Spinal cord (tissue), 10 donors: ENCODE measurements around the gene PDZRN3. TPM values are rescaled to one million over a fixed set of nuclear protein-coding genes. Genes with fewer than 3 reads are reported as not detected.
A peak's percentile ranks its signal among the peaks of the same experiment; 100 is the strongest.

Experiments
- DNase-seq, 6 donors: peaks; one replicate each; pipeline versions ENCODE4 v3.0.0 to v3.0.0-alpha.2; 2013 to 2015; ENCODE audit warnings: low spot score in 6 of 6, low read depth in 4 of 6
- H3K27ac ChIP-seq: one replicate; pipeline ENCODE4 v1.5.1; 2013; ENCODE audit warnings: low read depth, low read length, control low read depth
- H3K27me3 ChIP-seq: one replicate; pipeline ENCODE4 v1.6.1; 2013; ENCODE audit warnings: low read length; ENCODE audit not compliant: control insufficient read depth, insufficient read depth
- H3K36me3 ChIP-seq: one replicate; pipeline ENCODE4 v1.6.1; 2013; ENCODE audit warnings: low read length; ENCODE audit not compliant: control insufficient read depth, insufficient read depth
- H3K4me1 ChIP-seq: one replicate; pipeline ENCODE4 v1.6.1; 2013; ENCODE audit warnings: low read length; ENCODE audit not compliant: control insufficient read depth, insufficient read depth
- H3K4me3 ChIP-seq: one replicate; pipeline ENCODE4 v1.5.1; 2013; ENCODE audit warnings: low read depth, low read length, control low read depth
- H3K9me3 ChIP-seq: one replicate; pipeline ENCODE4 v1.6.1; 2013; ENCODE audit warnings: low read length; ENCODE audit not compliant: control insufficient read depth, insufficient read depth
- WGBS: methylation state at CpG from one replicate; pipeline ENCODE4 v1.1.5; 2013; ENCODE audit warnings: missing lambda C conversion rate; ENCODE audit not compliant: insufficient coverage; 5-methylcytosine and 5-hydroxymethylcytosine counted together
- polyA plus RNA-seq, 2 donors: library from polyadenylated mRNA; unstranded; fragments of 120-200 nt; gene quantifications; one replicate each; pipeline ENCODE4 v1.2.1, GENCODE V29; 2013; ENCODE audit not compliant: insufficient read length in 2 of 2
- total RNA-seq, 2 donors: library from RNA; depleted of rRNA in 1 of 2; stranded (reverse); fragments of 120-200 nt in 1 of 2; fragments of >200 nt in 1 of 2; gene quantifications; one replicate each; pipeline versions ENCODE4 v1.2.3 to v1.2.4, GENCODE V29; 2013 to 2014
- donor health status: healthy.

The PDZRN3 gene
- total and polyA plus RNA-seq, 4 donors, result 21.8 to 83.6 (median 30.2) TPM

GRCh38 chr3:73523661-73524060 is 101.1 kb downstream of the PDZRN3 start:
- H3K27me3 ChIP-seq, result no peaks in the 10 kb centered on the region
- H3K4me3 ChIP-seq, result no peak overlapping the region
- H3K36me3 ChIP-seq, result no peaks in the 10 kb centered on the region
- peaks cover 2% of the 10 kb centered on the region for H3K9me3 ChIP-seq
- DNase-seq, result peak in 2 of 6 donors; percentile 59 to 81
- H3K27ac ChIP-seq, result peak overlapping the region; percentile 29
- 64% methylated on average over 2 of the region's 2 CpGs for WGBS
- H3K4me1 ChIP-seq, result peaks cover 19% of the 10 kb centered on the region

- DNase-seq, result no peak
- Histone ChIP-seq H3K27me3 (no peaks in the 10 kb centered on the region), H3K27ac (peak overlapping the region; percentile 72), H3K4me3 (no peak overlapping the region), H3K36me3 (no peaks in the 10 kb centered on the region), H3K9me3 (peaks cover 2% of the 10 kb centered on the region), H3K4me1 (peaks cover 17% of the 10 kb centered on the region)
- WGBS, result 60% methylated on average over 1 of the region's 7 CpGs
These were observed 102.9 kb downstream of the PDZRN3 start for GRCh38 chr3:73521734-73522336.

GRCh38 chr3:73520931-73521461 is 103.7 kb downstream of the PDZRN3 start:
- WGBS, result 28% methylated on average over 13 of the region's 13 CpGs
- peak in 3 of 6 donors; percentile 60 to 93 (median 87) for DNase-seq

GRCh38 chr3:73516631-73517030 is 108.1 kb downstream of the PDZRN3 start:
- peaks cover 20% of the 10 kb centered on the region for H3K4me1 ChIP-seq
- H3K36me3 ChIP-seq, result no peaks in the 10 kb centered on the region
- no peak overlapping the region for H3K27ac ChIP-seq
- no peaks in the 10 kb centered on the region for H3K9me3 ChIP-seq
- WGBS, result 82% methylated on average over 4 of the region's 5 CpGs
- no peak for DNase-seq
- H3K4me3 ChIP-seq, result no peak overlapping the region
- no peaks in the 10 kb centered on the region for H3K27me3 ChIP-seq

More at GRCh38 chr3:73520931-73521461, 103.7 kb downstream of the PDZRN3 start:
- H3K27ac ChIP-seq, result peak overlapping the region; percentile 72
- no peak overlapping the region for H3K4me3 ChIP-seq
- peaks cover 2% of the 10 kb centered on the region for H3K9me3 ChIP-seq
- no peaks in the 10 kb centered on the region for H3K27me3 ChIP-seq
- no peaks in the 10 kb centered on the region for H3K36me3 ChIP-seq
- peaks cover 17% of the 10 kb centered on the region for H3K4me1 ChIP-seq

- Histone ChIP-seq H3K36me3 (no peaks in the 10 kb centered on the region), H3K4me1 (peaks cover 17% of the 10 kb centered on the region), H3K27me3 (no peaks in the 10 kb centered on the region), H3K4me3 (no peak overlapping the region), H3K9me3 (no peaks in the 10 kb centered on the region), H3K27ac (no peak overlapping the region)
- WGBS, result 66% methylated on average over 5 of the region's 5 CpGs
- DNase-seq, result peak in 1 of 6 donors; percentile 48
These were observed 111.5 kb downstream of the PDZRN3 start for GRCh38 chr3:73513260-73513659.

- Histone ChIP-seq H3K4me3 (no peak overlapping the region), H3K4me1 (peaks cover 17% of the 10 kb centered on the region)
These were observed 112.9 kb downstream of the PDZRN3 start for GRCh38 chr3:73511571-73512525.

GRCh38 chr3:73510784-73511183 is 114.0 kb downstream of the PDZRN3 start:
- Histone ChIP-seq H3K36me3 (no peaks in the 10 kb centered on the region), H3K4me3 (no peak overlapping the region), H3K27me3 (no peaks in the 10 kb centered on the region), H3K9me3 (no peaks in the 10 kb centered on the region), H3K27ac (peak overlapping the region; percentile 51), H3K4me1 (peaks cover 17% of the 10 kb centered on the region)
- no peak for DNase-seq
- WGBS, result no CpG with 5 or more reads among the region's 3 CpGs

More at GRCh38 chr3:73511571-73512525, 112.9 kb downstream of the PDZRN3 start:
- H3K27me3 ChIP-seq, result no peaks in the 10 kb centered on the region
- peak overlapping the region; percentile 51 for H3K27ac ChIP-seq
- peak in 2 of 6 donors; percentile 78 to 90 for DNase-seq
- WGBS, result 30% methylated on average over 10 of the region's 21 CpGs
- no peaks in the 10 kb centered on the region for H3K36me3 ChIP-seq
- no peaks in the 10 kb centered on the region for H3K9me3 ChIP-seq

GRCh38 chr3:73510334-73510733 is 114.4 kb downstream of the PDZRN3 start:
- Histone ChIP-seq H3K36me3 (no peaks in the 10 kb centered on the region), H3K9me3 (no peaks in the 10 kb centered on the region), H3K4me3 (no peak overlapping the region), H3K27me3 (no peaks in the 10 kb centered on the region), H3K4me1 (peaks cover 17% of the 10 kb centered on the region), H3K27ac (no peak overlapping the region)
- WGBS, result no CpG with 5 or more reads among the region's 4 CpGs
- no peak for DNase-seq

GRCh38 chr3:73509816-73510215 is 114.9 kb downstream of the PDZRN3 start:
- no peak for DNase-seq
- Histone ChIP-seq H3K27me3 (no peaks in the 10 kb centered on the region), H3K36me3 (no peaks in the 10 kb centered on the region), H3K9me3 (no peaks in the 10 kb centered on the region), H3K4me3 (no peak overlapping the region), H3K4me1 (peaks cover 17% of the 10 kb centered on the region), H3K27ac (peak overlapping the region; percentile 10)
- 81% methylated on average over 3 of the region's 7 CpGs for WGBS
